BLaER1 (cell line): ENCODE data around the gene CD1B.
A peak's percentile ranks its signal among the peaks of the same experiment; 100 is the strongest.
"Not testable (repeated sequence)": the region's sequence is repeated elsewhere in the genome, so short reads cannot be mapped to it uniquely, and the experiment has no call there.

Source experiments
- H3K27ac ChIP-seq: shearing (Covaris generic); formaldehyde crosslinking; 2 replicates; pipeline ENCODE4 v1.8.1; 2022
- H3K27me3 ChIP-seq: shearing (Covaris generic); formaldehyde crosslinking; 2 replicates; pipeline ENCODE4 v1.8.1; 2022
- H3K36me3 ChIP-seq: shearing (Covaris generic); formaldehyde crosslinking; 2 replicates; pipeline ENCODE4 v1.8.1; 2022
- H3K4me1 ChIP-seq: shearing (Covaris generic); formaldehyde crosslinking; 2 replicates; pipeline ENCODE4 v1.8.1; 2022
- H3K4me2 ChIP-seq: shearing (Covaris generic); formaldehyde crosslinking; 2 replicates; pipeline ENCODE4 v1.8.1; 2022
- H3K4me3 ChIP-seq: shearing (Covaris generic); formaldehyde crosslinking; 2 replicates; pipeline ENCODE4 v1.8.1; 2022
- H3K9ac ChIP-seq: shearing (Covaris generic); formaldehyde crosslinking; 2 replicates; pipeline ENCODE4 v1.8.1; 2022
- H3K9me3 ChIP-seq: shearing (Covaris generic); formaldehyde crosslinking; 2 replicates; pipeline ENCODE4 v1.8.1; 2022
- H4K20me1 ChIP-seq: shearing (Covaris generic); formaldehyde crosslinking; 2 replicates; pipeline ENCODE4 v1.8.1; 2022
- Cebpa-rat ChIP-seq: shearing (Covaris generic); IDR thresholded peaks from 2 replicates; pipeline ENCODE4 v1.8.1; 2022

The CD1B gene

DNA sequence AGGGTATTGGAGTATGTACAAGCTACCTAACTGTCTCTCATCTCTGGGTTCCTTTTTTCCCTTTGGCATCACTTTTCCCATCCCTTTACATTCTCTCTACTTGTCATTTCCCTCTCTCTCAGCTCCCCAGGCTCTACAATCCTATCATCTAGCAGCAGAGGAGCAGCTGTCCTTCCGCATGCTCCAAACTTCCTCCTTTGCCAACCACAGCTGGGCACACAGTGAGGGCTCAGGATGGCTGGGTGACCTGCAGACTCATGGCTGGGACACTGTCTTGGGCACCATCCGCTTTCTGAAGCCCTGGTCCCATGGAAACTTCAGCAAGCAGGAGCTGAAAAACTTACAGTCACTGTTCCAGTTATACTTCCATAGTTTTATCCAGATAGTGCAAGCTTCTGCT, 22.9 kb upstream of the CD1B start:
- Histone ChIP-seq H3K4me1 (peaks cover 21% of the 10 kb centered on the region), H3K36me3 (no peaks in the 10 kb centered on the region), H3K9ac (no peak overlapping the region), H3K9me3 (no peaks in the 10 kb centered on the region), H4K20me1 (no peaks in the 10 kb centered on the region), H3K27ac (peak overlapping the region; percentile 8; the same call in 1 of the 2 replicates), H3K4me2 (peak overlapping the region; percentile 60), H3K27me3 (no peaks in the 10 kb centered on the region), H3K4me3 (no peak overlapping the region)
- TF ChIP-seq Cebpa-rat, result no peak

DNA sequence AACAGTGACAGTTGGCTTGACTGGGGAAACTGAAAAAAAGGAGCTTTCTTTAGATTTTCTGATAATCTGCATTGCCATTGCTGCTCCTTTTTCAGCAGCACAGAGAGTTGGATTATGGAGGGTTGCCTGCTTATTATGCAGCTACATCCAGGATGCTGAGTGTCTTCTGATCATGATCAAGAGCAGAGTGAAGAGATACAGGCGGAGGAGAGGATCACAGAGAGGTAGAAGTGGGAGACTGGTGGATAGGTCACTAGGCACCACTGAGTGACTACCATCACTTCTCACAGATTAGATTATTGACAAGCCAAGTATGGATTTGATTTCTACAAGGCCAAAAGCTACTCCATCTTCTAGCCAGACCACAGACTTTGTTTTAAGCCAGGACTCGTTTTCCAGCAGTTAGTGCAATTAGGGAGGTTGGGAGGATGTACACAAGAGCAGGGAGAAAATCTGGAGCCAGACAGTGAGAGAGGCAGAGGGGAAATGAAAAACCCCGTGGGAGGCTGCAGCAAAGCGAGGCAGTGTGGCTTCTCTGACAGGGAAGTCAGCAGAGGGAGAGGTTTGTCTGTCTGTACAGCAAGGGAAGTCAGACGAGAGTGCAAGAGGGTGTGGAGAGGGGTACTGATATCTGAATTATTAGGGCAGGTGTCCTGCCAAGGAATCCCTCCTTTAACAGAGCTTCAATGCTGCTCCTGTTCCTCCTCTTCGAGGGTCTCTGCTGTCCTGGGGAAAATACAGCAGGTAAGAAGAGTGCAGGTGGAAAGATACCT, 22.2 kb upstream of the CD1B start, which contains the start of gene CD1E:
TSS of gene CD1E (plus strand) at position 592 of the 773 bp plus-strand sequence. CDS start at position 687, 95 bp downstream.
- peak within 1 kb of the TSS; percentile 60 for H3K4me2 ChIP-seq
- no peaks in the 10 kb centered on the region for H3K27me3 ChIP-seq
- peak within 1 kb of the TSS; percentile 28; the same call in 1 of the 2 replicates for H3K9ac ChIP-seq
- no peaks in the 10 kb centered on the region for H4K20me1 ChIP-seq
- TF ChIP-seq Cebpa-rat, result no peak
- H3K4me1 ChIP-seq, result peaks cover 21% of the 10 kb centered on the region
- H3K36me3 ChIP-seq, result no peaks in the 10 kb centered on the region
- H3K27ac ChIP-seq, result peak within 1 kb of the TSS; percentile 8
- no peak within 1 kb of the TSS for H3K4me3 ChIP-seq
- H3K9me3 ChIP-seq, result peaks cover 5% of the 10 kb centered on the region; the same call in 1 of the 2 replicates

DNA sequence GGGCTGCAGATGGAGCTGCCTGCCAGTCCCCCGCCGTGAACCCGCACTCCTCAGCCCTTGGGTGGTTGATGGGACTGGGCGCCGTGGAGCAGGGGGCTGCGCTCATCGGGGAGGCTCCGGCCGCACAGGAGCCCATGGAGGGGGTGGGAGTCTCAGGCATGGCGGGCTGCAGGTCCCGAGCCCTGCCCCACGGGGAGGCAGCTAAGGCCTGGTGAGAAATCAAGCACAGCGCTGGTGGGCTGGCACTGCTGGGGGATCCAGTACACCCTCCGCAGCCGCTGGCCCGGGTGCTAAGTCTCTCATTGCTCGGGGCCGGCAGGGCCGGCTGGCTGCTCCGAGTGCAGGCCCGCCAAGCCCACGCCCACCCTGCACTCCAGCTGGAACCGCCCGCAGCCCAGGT, 17.6 kb upstream of the CD1B start:
- H3K4me3 ChIP-seq, H3K4me2 ChIP-seq, H3K36me3 ChIP-seq, H3K9ac ChIP-seq, H4K20me1 ChIP-seq, H3K27me3 ChIP-seq, H3K27ac ChIP-seq: not testable (repeated sequence)
- H3K9me3 ChIP-seq, result peaks cover 19% of the 10 kb centered on the region
- peaks cover 15% of the 10 kb centered on the region for H3K4me1 ChIP-seq

DNA sequence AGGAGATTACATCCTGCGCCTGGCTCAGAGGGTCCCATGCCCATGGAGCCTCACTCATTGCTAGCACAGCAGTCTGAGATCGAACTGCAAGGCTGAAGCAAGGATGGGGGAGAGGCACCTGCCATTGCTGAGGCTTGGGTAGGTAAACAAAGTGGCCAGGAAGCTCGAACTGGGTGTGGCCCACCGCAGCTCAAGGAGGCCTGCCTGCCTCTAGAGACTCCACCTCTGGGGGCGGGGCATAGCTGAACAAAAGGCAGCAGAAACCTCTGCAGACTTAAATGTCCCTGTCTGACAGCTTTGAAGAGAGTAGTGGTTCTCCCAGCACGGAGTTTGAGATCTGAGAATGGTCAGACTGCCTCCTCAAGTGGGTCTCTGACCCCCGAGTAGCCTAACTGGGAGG, 5.1 kb upstream of the CD1B start:
- not testable (repeated sequence) for H4K20me1 ChIP-seq

DNA sequence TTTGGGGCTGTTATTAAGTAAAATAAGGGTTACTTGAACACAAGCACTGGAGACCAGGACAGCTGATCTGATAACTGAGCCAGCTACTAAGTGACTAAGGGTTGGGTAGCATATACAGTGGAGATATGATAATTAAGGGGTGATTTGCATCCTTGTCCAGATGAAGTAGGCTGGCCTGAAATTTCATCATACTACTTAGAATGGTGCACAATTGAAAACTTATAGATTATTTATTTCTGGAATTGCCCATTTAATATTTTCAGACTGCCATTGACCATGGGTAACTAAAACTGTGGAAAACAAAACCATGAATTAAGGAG, 3.8 kb upstream of the CD1B start:
- Histone ChIP-seq H3K27me3 (no peaks in the 10 kb centered on the region), H3K9me3 (no peaks in the 10 kb centered on the region), H3K36me3 (no peaks in the 10 kb centered on the region), H3K4me3 (no peak overlapping the region), H3K4me2 (peak overlapping the region; percentile 69), H4K20me1 (no peaks in the 10 kb centered on the region), H3K27ac (no peak overlapping the region; the same call in 1 of the 2 replicates), H3K9ac (no peak overlapping the region), H3K4me1 (peaks cover 44% of the 10 kb centered on the region)
- TF ChIP-seq Cebpa-rat, result no peak

More for the DNA sequence above, 5.1 kb upstream of the CD1B start:
- peaks cover 44% of the 10 kb centered on the region for H3K4me1 ChIP-seq
- not testable (repeated sequence) for H3K27me3 ChIP-seq, H3K27ac ChIP-seq, H3K4me3 ChIP-seq, H3K36me3 ChIP-seq, H3K9me3 ChIP-seq, H3K9ac ChIP-seq
- H3K4me2 ChIP-seq, result peak overlapping the region; percentile 32

DNA sequence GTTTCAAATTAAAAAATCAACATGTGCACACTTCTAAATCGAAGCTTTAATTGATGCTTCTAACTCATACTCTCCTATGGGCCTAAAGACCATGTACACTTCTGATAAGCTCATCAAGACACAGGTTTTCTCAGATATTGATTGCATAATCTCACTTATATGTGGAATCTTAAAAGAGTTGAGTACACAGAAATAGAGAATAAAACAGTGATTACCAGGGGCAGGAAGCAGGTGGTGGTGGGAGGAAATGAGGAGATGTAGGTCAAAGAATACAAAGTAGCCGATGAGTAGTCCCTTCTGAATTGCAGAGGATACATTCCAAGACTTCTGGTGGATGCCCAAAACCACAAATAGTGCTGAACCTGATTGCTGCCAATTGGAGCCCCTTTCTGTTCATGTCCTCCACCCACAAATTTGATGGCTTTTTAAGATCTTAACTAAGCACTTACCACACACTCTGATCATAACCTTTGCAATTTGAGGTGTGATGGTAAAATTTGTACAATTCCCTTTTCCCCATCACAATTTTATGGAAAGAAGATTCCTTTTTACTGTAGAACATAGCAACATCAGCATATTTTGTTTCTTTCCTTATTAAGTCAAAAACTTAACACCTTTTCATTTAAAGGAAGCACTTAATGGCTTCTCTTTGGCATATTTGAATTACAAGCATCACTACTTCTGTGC, 3.3 kb upstream of the CD1B start:
- Histone ChIP-seq H3K9me3 (no peaks in the 10 kb centered on the region), H3K27ac (no peak overlapping the region; the same call in 1 of the 2 replicates), H3K27me3 (no peaks in the 10 kb centered on the region), H3K4me3 (no peak overlapping the region), H3K4me2 (peak overlapping the region; percentile 69), H3K4me1 (peaks cover 45% of the 10 kb centered on the region), H4K20me1 (no peaks in the 10 kb centered on the region), H3K9ac (no peak overlapping the region), H3K36me3 (no peaks in the 10 kb centered on the region)
- peak; percentile 66; the same call in 1 of the 2 replicates for TF ChIP-seq Cebpa-rat

DNA sequence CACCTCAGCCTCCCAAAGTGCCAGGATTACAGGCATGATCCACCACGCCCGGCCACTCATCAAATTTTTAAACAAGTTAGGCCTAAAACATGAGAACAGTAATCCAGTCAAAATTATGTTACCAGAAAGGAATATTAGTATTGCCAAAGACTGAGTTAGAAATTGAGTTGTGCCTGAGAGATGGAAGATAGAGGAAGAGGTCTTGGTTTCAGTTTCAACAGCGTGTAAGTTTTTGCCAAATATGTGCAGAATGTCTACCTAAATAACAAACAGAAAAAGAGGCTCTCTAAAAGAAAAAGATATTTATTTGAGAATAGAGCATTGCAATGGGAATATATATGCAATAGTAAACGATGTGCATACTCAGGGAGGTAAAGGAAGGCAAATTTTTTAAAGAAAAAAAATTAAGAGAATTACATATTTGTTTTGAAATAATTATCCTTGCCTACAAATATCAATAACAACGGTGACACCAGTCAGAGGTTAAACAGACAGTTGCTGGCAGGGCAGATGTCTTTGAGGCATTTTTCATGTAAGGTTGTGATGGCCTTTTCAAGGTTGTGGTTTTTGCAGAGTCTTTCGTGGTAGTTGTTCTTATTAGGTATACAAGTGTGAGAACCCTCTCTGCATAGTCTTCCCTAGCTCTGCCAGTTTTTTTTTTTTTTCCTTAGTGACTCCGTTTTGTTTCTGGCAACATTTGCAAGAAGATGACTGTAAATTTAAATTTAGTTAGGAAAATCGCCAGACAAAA, 2.2 kb upstream of the CD1B start:
- H3K9ac ChIP-seq, result no peak overlapping the region
- H3K4me3 ChIP-seq, result no peak overlapping the region
- H4K20me1 ChIP-seq, result no peaks in the 10 kb centered on the region
- no peaks in the 10 kb centered on the region for H3K9me3 ChIP-seq
- H3K4me1 ChIP-seq, result peaks cover 53% of the 10 kb centered on the region
- H3K27ac ChIP-seq, result no peak overlapping the region
- H3K4me2 ChIP-seq, result peak overlapping the region; percentile 69
- no peaks in the 10 kb centered on the region for H3K27me3 ChIP-seq
- no peak for TF ChIP-seq Cebpa-rat
- no peaks in the 10 kb centered on the region for H3K36me3 ChIP-seq

DNA sequence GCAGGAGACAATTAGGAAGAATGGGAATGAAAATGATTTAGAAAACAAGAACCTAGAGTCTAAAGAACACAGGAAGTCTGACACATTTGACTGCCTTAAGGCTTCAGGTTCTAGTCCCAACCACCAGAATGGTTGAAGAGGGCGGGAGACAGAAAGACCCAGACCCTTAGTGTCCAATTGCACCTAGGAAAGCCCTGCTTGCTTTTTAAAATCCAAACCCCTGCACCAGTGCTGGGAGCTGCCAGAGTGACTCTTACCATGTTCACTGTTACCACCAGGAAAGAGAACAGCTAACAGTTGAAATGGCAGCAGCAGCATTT, 265 bp downstream of the CD1B start:
- peaks cover 46% of the 10 kb centered on the region for H3K4me1 ChIP-seq
- H3K27me3 ChIP-seq, result no peaks in the 10 kb centered on the region
- no peaks in the 10 kb centered on the region for H3K36me3 ChIP-seq
- peaks cover 3% of the 10 kb centered on the region; the same call in 1 of the 2 replicates for H3K9me3 ChIP-seq
- TF ChIP-seq Cebpa-rat, result no peak
- no peak overlapping the region for H3K27ac ChIP-seq
- H4K20me1 ChIP-seq, result no peaks in the 10 kb centered on the region
- H3K4me3 ChIP-seq, result no peak overlapping the region
- H3K4me2 ChIP-seq, result no peak overlapping the region
- no peak overlapping the region for H3K9ac ChIP-seq

DNA sequence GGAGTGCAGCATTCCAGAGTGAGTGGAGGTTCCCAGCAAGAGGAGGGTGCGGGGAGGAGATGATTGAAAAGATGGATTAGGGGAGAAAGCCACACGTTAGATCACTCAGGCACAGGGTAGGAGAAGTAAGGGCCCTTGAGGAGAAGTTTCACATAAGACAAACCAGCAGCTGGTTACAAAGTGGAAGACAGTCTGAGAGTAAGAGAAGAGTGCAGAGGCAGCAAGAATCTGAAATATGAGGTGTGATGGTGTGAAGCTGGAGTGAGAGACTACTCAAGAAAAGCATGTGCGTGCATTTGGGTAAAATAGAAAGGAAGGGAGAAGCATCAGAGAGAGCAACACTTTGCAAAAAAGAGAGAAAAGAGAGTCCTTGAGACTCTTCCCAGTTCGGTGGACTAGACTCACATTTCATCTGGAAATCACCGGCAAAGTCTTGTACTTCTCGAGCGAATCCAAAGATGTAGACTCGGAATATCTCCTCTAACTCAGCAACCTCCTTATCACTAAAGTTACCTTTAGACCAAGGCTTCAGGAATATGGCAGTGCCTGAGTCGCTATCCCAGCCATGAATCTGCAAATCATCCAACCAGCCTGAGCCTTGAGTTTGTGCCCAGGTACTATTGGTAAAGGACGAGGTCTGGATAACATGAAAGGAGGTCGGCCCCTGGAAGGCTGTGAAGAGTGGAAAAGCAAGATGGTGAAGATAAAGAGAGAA, 783 bp downstream of the CD1B start:
- peaks cover 3% of the 10 kb centered on the region; the same call in 1 of the 2 replicates for H3K9me3 ChIP-seq
- H3K27ac ChIP-seq, result no peak overlapping the region
- H4K20me1 ChIP-seq, result no peaks in the 10 kb centered on the region
- no peaks in the 10 kb centered on the region for H3K36me3 ChIP-seq
- H3K4me2 ChIP-seq, result no peak overlapping the region
- peaks cover 41% of the 10 kb centered on the region for H3K4me1 ChIP-seq
- H3K4me3 ChIP-seq, result no peak overlapping the region
- no peaks in the 10 kb centered on the region for H3K27me3 ChIP-seq
- TF ChIP-seq Cebpa-rat, result no peak
- H3K9ac ChIP-seq, result no peak overlapping the region
